Measurements from ENCODE around the gene PTPRU.

GRCh38 chr1:29202584-29203340 is 33.6 kb upstream of the PTPRU start:
- TF ChIP-seq POLR2A (IDR thresholded peaks at IDR 0.05) (no peak), CTCF (IDR thresholded peaks at IDR 0.05) (peak; percentile 92 to 97 (median 96)), POLR2AphosphoS5 (IDR thresholded peaks at IDR 0.05) (peak in 2 of 3 donors; percentile 82 to 83)

All from transverse colon (tissue), 4 donors.